ENCODE measurements around the gene NR3C2.

DNA sequence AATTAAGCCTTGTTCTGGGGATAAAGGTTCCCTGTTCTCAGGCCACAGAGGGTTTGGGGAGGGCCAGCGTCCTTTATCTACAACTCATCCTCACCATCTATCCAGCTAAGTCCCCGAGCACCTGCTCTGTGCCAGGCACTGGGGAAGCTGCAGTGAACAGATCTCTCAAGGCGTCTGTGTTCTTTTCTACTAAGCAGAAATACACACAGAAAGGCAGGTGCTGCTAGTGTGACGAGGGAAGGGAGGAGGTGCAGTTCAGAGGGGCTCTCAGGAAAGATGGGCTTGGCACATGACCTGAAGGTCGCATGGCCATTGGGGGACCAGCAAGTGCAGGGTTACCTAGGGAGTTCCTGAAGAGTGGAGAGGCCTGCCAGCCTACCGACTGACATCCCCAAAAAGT is 352.2 kb downstream of the NR3C2 start:
- TF ChIP-seq, protein P1, sequence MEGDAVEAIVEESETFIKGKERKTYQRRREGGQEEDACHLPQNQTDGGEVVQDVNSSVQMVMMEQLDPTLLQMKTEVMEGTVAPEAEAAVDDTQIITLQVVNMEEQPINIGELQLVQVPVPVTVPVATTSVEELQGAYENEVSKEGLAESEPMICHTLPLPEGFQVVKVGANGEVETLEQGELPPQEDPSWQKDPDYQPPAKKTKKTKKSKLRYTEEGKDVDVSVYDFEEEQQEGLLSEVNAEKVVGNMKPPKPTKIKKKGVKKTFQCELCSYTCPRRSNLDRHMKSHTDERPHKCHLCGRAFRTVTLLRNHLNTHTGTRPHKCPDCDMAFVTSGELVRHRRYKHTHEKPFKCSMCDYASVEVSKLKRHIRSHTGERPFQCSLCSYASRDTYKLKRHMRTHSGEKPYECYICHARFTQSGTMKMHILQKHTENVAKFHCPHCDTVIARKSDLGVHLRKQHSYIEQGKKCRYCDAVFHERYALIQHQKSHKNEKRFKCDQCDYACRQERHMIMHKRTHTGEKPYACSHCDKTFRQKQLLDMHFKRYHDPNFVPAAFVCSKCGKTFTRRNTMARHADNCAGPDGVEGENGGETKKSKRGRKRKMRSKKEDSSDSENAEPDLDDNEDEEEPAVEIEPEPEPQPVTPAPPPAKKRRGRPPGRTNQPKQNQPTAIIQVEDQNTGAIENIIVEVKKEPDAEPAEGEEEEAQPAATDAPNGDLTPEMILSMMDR (conservative IDR thresholded peaks at IDR 0.05; ENCODE audit: low read depth, low read length), result no peak
- no peak for TF ChIP-seq EZH2 (IDR thresholded peaks at IDR 0.05; ENCODE audit: borderline replicate concordance, low read depth, low read length, poor library complexity, severe bottlenecking)

All from A673 (cell line).